ENCODE measurements around the gene CHRNG. TPM values are rescaled to one million over a fixed set of nuclear protein-coding genes. Genes with fewer than 3 reads are reported as not detected.

Gene CHRNG
- total RNA-seq, 1 donor from 2014 or later: not detected

DNA sequence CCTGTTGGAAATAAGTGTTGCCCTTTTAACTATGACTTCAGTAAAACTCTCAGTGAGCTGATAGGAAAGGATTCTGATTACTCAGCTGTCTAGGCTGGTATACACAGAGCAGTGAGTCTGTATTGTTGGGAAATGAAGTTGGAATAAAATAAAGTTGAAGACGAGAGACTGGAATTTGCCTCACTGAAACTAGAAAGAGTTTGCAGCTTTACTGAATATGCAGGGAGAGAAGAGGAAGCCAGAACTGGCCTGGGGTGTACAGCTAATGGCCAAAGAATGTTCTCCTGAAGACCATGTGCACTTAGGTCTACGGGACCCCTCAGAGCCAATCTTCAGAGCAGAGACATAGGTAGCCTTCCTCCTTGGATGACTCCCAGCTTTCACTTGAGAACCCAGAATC lies 37.5 kb downstream of the CHRNG start:
- H3K36me3 Mint-ChIP-seq (ENCODE audit: insufficient read depth): peaks cover 27% of the 10 kb centered on the region
- no peak for DNase-seq (ENCODE audit: low spot score, unreplicated experiment)
- TF ChIP-seq, protein P1, sequence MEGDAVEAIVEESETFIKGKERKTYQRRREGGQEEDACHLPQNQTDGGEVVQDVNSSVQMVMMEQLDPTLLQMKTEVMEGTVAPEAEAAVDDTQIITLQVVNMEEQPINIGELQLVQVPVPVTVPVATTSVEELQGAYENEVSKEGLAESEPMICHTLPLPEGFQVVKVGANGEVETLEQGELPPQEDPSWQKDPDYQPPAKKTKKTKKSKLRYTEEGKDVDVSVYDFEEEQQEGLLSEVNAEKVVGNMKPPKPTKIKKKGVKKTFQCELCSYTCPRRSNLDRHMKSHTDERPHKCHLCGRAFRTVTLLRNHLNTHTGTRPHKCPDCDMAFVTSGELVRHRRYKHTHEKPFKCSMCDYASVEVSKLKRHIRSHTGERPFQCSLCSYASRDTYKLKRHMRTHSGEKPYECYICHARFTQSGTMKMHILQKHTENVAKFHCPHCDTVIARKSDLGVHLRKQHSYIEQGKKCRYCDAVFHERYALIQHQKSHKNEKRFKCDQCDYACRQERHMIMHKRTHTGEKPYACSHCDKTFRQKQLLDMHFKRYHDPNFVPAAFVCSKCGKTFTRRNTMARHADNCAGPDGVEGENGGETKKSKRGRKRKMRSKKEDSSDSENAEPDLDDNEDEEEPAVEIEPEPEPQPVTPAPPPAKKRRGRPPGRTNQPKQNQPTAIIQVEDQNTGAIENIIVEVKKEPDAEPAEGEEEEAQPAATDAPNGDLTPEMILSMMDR (IDR thresholded peaks at IDR 0.05; ENCODE audit: unreplicated experiment): no peak
- no peaks in the 10 kb centered on the region for H3K9me3 Mint-ChIP-seq (ENCODE audit: low read depth)
- H3K27me3 Mint-ChIP-seq: no peaks in the 10 kb centered on the region
- no peak overlapping the region for H3K27ac Mint-ChIP-seq
- no peak overlapping the region for H3K4me3 Mint-ChIP-seq (ENCODE audit: low read depth)
- peaks cover 3% of the 10 kb centered on the region for H3K4me1 Mint-ChIP-seq (ENCODE audit: low read depth)

DNA sequence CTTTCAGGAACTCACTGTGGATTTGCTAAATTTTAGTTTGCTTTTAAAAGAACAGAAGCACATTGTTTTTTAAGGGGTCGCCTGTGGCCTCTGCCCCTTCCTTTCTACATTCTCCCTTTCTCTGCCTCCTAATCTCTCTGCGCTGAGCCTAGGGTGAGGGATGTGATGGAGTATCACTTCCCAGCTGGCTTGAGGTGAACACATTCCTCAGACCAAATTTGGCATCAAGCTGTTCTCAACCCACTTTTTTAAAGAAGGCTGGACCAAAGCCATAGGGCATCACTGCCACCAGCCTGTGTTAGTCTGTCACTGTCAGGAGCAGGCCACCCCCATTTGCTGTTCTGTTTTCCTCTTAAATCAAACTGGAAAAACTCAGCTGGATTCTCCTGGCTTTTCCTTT lies 38.3 kb downstream of the CHRNG start:
- H3K36me3 Mint-ChIP-seq (ENCODE audit: insufficient read depth): peaks cover 26% of the 10 kb centered on the region
- no peaks in the 10 kb centered on the region for H3K9me3 Mint-ChIP-seq (ENCODE audit: low read depth)

GRCh38 chr2:232578626-232579025 lies 39.1 kb downstream of the CHRNG start:
- TF ChIP-seq, protein P1 (IDR thresholded peaks at IDR 0.05; ENCODE audit: unreplicated experiment): no peak
- Mint-ChIP-seq H3K4me1 (ENCODE audit: low read depth) (peaks cover 3% of the 10 kb centered on the region), H3K27ac (peak overlapping the region; percentile 39), H3K9me3 (ENCODE audit: low read depth) (no peaks in the 10 kb centered on the region), H3K36me3 (ENCODE audit: insufficient read depth) (peaks cover 24% of the 10 kb centered on the region), H3K27me3 (no peaks in the 10 kb centered on the region), H3K4me3 (ENCODE audit: low read depth) (no peak overlapping the region)
- no peak for DNase-seq (ENCODE audit: low spot score, unreplicated experiment)

More for the DNA sequence above, 38.3 kb downstream of the CHRNG start:
- H3K4me3 Mint-ChIP-seq (ENCODE audit: low read depth): no peak overlapping the region
- TF ChIP-seq, protein P1 (IDR thresholded peaks at IDR 0.05; ENCODE audit: unreplicated experiment): no peak
- no peak for DNase-seq (ENCODE audit: low spot score, unreplicated experiment)
- peaks cover 3% of the 10 kb centered on the region for H3K4me1 Mint-ChIP-seq (ENCODE audit: low read depth)
- H3K27ac Mint-ChIP-seq: no peak overlapping the region
- no peaks in the 10 kb centered on the region for H3K27me3 Mint-ChIP-seq

GRCh38 chr2:232580648-232580981 lies 41.1 kb downstream of the CHRNG start:
- Mint-ChIP-seq H3K4me3 (ENCODE audit: low read depth) (no peak overlapping the region), H3K27ac (no peak overlapping the region), H3K27me3 (no peaks in the 10 kb centered on the region), H3K9me3 (ENCODE audit: low read depth) (no peaks in the 10 kb centered on the region), H3K4me1 (ENCODE audit: low read depth) (peaks cover 3% of the 10 kb centered on the region), H3K36me3 (ENCODE audit: insufficient read depth) (peaks cover 26% of the 10 kb centered on the region)
- TF ChIP-seq, protein P1 (IDR thresholded peaks at IDR 0.05; ENCODE audit: unreplicated experiment): no peak
- DNase-seq (ENCODE audit: low spot score, unreplicated experiment): no peak

DNA sequence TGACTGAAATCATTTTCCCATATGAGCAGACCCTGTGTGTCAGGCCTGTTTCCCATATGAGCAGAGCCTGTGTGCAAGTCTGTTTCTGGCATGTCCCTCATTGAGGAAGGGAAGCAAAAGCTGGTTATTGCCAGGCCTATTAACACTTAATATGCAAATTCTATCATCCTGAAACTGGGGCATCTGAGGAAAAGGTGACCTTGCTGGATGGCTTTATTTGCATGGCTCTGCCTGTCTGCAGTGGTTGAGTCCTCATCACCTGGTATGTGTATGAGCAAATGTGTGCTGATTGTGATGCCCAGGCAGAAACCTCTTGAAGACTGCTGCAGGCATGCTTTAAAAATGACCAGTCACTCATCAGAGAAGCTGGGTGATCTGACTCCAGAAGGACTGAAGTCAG lies 42.2 kb downstream of the CHRNG start:
- Mint-ChIP-seq H3K9me3 (ENCODE audit: low read depth) (no peaks in the 10 kb centered on the region), H3K4me3 (ENCODE audit: low read depth) (no peak overlapping the region), H3K4me1 (ENCODE audit: low read depth) (peaks cover 3% of the 10 kb centered on the region), H3K36me3 (ENCODE audit: insufficient read depth) (peaks cover 22% of the 10 kb centered on the region), H3K27ac (no peak overlapping the region), H3K27me3 (no peaks in the 10 kb centered on the region)
- no peak for DNase-seq (ENCODE audit: low spot score, unreplicated experiment)
- TF ChIP-seq, protein P1 (IDR thresholded peaks at IDR 0.05; ENCODE audit: unreplicated experiment): no peak

All from progenitor cell of endocrine pancreas (in vitro differentiated cells).